ENCODE measurements around the gene POPDC3.

GRCh38 chr6:105226598-105227294, 46.9 kb upstream of the POPDC3 start:
- TF ChIP-seq CTCF (IDR thresholded peaks at IDR 0.05): no peak
- no peak for TF ChIP-seq POLR2A (IDR thresholded peaks at IDR 0.05)

All from adrenal gland (tissue), 5 donors.